OCI-LY1 (cell line): ENCODE results near the gene KCNK7.

ENCODE experiments used
- H2AFZ ChIP-seq: fragments of 200-600 bp; sonication (generic), shearing (Covaris generic); 2 replicates; pipeline ENCODE4 v1.6.0; 2014; ENCODE audit warnings: antibody characterized with exemption, mild to moderate bottlenecking, low read length
- H3F3A ChIP-seq: fragments of 200-600 bp; sonication (generic), shearing (Covaris generic); 2 replicates; pipeline ENCODE4 v1.6.0; 2014; ENCODE audit warnings: mild to moderate bottlenecking, antibody characterized with exemption, low read length, moderate library complexity; ENCODE audit not compliant: insufficient read depth
- H3K27ac ChIP-seq: fragments of 200-600 bp; sonication (generic); 2 replicates; pipeline ENCODE4 v1.5.1; 2014; ENCODE audit warnings: low read length, mixed run types, mild to moderate bottlenecking, low read depth; ENCODE audit not compliant: poor library complexity, severe bottlenecking
- H3K27me3 ChIP-seq: fragments of 200-600 bp; sonication (generic); 2 replicates; pipeline ENCODE4 v1.6.0; 2014; ENCODE audit warnings: antibody characterized with exemption, mild to moderate bottlenecking, low read length, moderate library complexity; ENCODE audit not compliant: insufficient read depth
- H3K36me3 ChIP-seq: fragments of 200-600 bp; sonication (generic); 2 replicates; pipeline ENCODE4 v1.6.1; 2014; ENCODE audit warnings: mild to moderate bottlenecking, antibody characterized with exemption, low read length, moderate library complexity, mixed read lengths; ENCODE audit not compliant: insufficient read depth
- H3K4me1 ChIP-seq: fragments of 200-600 bp; sonication (generic); 2 replicates; pipeline ENCODE4 v1.5.1; 2014; ENCODE audit warnings: mild to moderate bottlenecking, low read length, moderate library complexity; ENCODE audit not compliant: insufficient read depth, severe bottlenecking
- H3K4me2 ChIP-seq: fragments of 200-600 bp; sonication (generic), shearing (Covaris generic); 2 replicates; pipeline ENCODE4 v1.6.1; 2014; ENCODE audit warnings: low read length
- H3K4me3 ChIP-seq: fragments of 200-600 bp; sonication (generic); 2 replicates; pipeline ENCODE4 v1.5.1; 2014; ENCODE audit warnings: low read length, low read depth, mild to moderate bottlenecking, mixed read lengths; ENCODE audit not compliant: poor library complexity, severe bottlenecking
- H3K79me2 ChIP-seq: fragments of 200-600 bp; shearing (Covaris generic); 2 replicates; pipeline ENCODE4 v1.6.1; 2016; ENCODE audit warnings: mixed run types, low read length, mixed read lengths; ENCODE audit not compliant: insufficient read depth
- H3K9ac ChIP-seq: fragments of 200-600 bp; sonication (generic), shearing (Covaris generic); 2 replicates; pipeline ENCODE4 v1.6.1; 2014; ENCODE audit warnings: mild to moderate bottlenecking, low read length, mixed read lengths
- H3K9me2 ChIP-seq: fragments of 200-600 bp; sonication (generic), shearing (Covaris generic); 2 replicates; pipeline ENCODE4 v1.6.1; 2014; ENCODE audit warnings: low read depth, mild to moderate bottlenecking, low read length, mixed read lengths
- H3K9me3 ChIP-seq: fragments of 200-600 bp; shearing (Covaris generic); 2 replicates; pipeline ENCODE4 v1.6.1; 2014; ENCODE audit warnings: low read length, mixed read lengths
- H4K20me1 ChIP-seq: fragments of 200-600 bp; sonication (generic), shearing (Covaris generic); 2 replicates; pipeline ENCODE4 v1.6.0; 2016; ENCODE audit warnings: mild to moderate bottlenecking, low read length; ENCODE audit not compliant: insufficient read depth
- CTCF ChIP-seq: fragments of 200-600 bp; sonication (generic), shearing (Covaris generic); IDR thresholded peaks from 2 replicates; pipeline ENCODE4 v1.5.1; 2017; ENCODE audit warnings: mild to moderate bottlenecking, antibody characterized with exemption, low read length, moderate library complexity, mixed read lengths
- EZH2 ChIP-seq: fragments of 200-600 bp; sonication (generic), shearing (Covaris generic); IDR thresholded peaks from 2 replicates; pipeline ENCODE4 v1.8.0; 2017; ENCODE audit warnings: borderline replicate concordance, mixed run types, mild to moderate bottlenecking, antibody characterized with exemption, low read length, moderate library complexity, mixed read lengths

Gene KCNK7

GRCh38 chr11:65596520-65596919 is 920 bp upstream of the KCNK7 start:
- Histone ChIP-seq H4K20me1 (no peaks in the 10 kb centered on the region), H3F3A (no peaks in the 10 kb centered on the region), H3K79me2 (no peaks in the 10 kb centered on the region), H3K36me3 (peaks cover 17% of the 10 kb centered on the region), H3K4me2 (no peak overlapping the region), H2AFZ (no peak overlapping the region), H3K4me3 (no peak overlapping the region), H3K27ac (no peak overlapping the region), H3K9ac (no peak overlapping the region), H3K9me2 (no peaks in the 10 kb centered on the region), H3K9me3 (no peaks in the 10 kb centered on the region), H3K4me1 (no peaks in the 10 kb centered on the region), H3K27me3 (no peaks in the 10 kb centered on the region)
- TF ChIP-seq CTCF = no peak
- TF ChIP-seq EZH2 = no peak

DNA sequence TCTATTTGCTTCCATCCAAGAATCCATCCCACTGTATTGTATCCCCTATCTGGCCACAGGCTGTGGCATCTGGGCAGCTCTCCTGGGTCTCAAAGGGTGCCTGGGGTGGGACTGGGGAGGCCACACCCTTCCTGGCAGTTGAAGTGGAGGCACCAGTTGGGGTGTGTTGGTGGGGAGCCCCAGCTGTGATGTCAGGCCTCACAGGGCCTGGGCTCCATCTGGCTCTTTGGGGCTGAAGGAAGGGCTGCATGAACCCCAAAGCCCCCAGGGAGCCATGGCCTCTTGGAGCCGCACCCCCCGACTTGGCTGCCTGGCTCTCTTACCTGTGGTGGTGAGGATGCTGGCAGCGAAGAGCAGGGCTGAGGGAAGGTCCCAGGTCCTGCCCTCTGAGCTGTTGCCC is 469 bp downstream of the KCNK7 start:
- Histone ChIP-seq H3K79me2 (no peaks in the 10 kb centered on the region), H3K4me1 (peaks cover 6% of the 10 kb centered on the region), H2AFZ (no peak overlapping the region), H3K27ac (no peak overlapping the region), H3K36me3 (peaks cover 17% of the 10 kb centered on the region), H3K27me3 (no peaks in the 10 kb centered on the region), H3K9ac (no peak overlapping the region), H3F3A (no peaks in the 10 kb centered on the region), H3K4me2 (no peak overlapping the region), H4K20me1 (no peaks in the 10 kb centered on the region), H3K4me3 (no peak overlapping the region), H3K9me3 (no peaks in the 10 kb centered on the region), H3K9me2 (no peaks in the 10 kb centered on the region)
- no peak for TF ChIP-seq EZH2
- no peak for TF ChIP-seq CTCF

DNA sequence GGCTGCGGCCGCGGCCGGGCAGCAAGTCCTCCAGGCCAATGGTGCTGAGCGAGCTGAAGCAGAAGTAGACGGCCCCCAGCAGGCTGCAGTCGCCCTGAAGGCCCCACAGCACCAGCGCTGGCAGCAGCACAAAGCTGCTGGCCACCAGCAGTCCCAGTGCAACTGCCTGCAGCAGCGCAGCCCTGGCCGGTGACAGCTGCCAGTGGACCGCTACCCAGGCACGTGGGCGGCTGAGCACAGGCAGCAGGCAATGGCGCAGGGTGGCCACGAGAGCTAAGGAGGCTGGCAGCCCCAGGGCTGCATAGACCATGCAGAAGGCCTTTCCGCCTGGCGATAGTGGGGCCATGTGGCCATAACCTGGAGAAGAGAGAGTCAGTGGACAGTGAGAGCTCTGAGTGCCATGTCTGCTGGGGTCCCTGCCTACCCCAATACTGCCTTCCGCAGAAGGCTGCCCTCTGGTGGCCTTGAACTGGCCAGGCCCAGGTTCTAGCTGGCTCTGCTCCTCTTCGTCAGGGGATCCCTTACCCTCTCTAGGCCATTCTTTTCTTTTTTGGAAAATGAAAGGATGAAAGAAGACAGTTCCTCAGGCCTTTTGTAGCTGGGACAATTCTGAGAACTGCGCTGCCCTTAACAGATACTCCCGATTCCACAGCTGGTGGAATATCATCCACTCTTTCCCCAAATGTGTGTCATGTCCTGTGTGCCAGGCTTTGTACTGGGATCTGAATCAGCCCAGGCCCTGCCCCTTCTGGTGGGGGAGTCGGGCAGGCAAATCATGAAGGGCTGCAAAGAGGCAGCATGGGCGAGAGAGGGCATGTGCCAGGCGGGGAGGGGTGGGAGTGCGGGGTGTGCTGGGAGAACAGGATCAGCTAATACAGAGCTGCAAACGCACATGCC is 1.8 kb downstream of the KCNK7 start:
- H3K9ac ChIP-seq = no peak overlapping the region
- no peaks in the 10 kb centered on the region for H3K27me3 ChIP-seq
- no peaks in the 10 kb centered on the region for H3K9me3 ChIP-seq
- H3F3A ChIP-seq = no peaks in the 10 kb centered on the region
- no peaks in the 10 kb centered on the region for H3K9me2 ChIP-seq
- H2AFZ ChIP-seq = no peak overlapping the region
- H4K20me1 ChIP-seq = no peaks in the 10 kb centered on the region
- no peak overlapping the region for H3K4me2 ChIP-seq
- H3K4me1 ChIP-seq = peaks cover 13% of the 10 kb centered on the region
- no peak for TF ChIP-seq EZH2
- peak; percentile 63 for TF ChIP-seq CTCF
- H3K4me3 ChIP-seq = no peak overlapping the region
- no peaks in the 10 kb centered on the region for H3K79me2 ChIP-seq
- H3K27ac ChIP-seq = no peak overlapping the region
- H3K36me3 ChIP-seq = peaks cover 13% of the 10 kb centered on the region
